B cell (primary cell): ENCODE data around the gene PNMA8C. TPM values are rescaled to one million over a fixed set of nuclear protein-coding genes. Genes with fewer than 3 reads are reported as not detected.

ENCODE experiments used
- ATAC-seq: fragments of 200-7000 bp; cut with Tn5 transposase; one replicate; pipeline ENCODE4 v1.10.0; 2021; ENCODE audit warnings: low read depth, mild to moderate bottlenecking, moderate number of reproducible peaks, moderate library complexity
- CTCF ChIA-PET: fragments of 350-600 bp; sonication (Branson Sonifier 250); formaldehyde crosslinking; loops from one replicate; lab custom pipeline; 2021; ENCODE audit warnings: antibody characterized with exemption, inconsistent platforms; lab: Charles Lee
- POLR2A ChIA-PET: fragments of 350-600 bp; sonication (Branson Sonifier 250); formaldehyde crosslinking; loops from one replicate; lab custom pipeline; 2021; ENCODE audit warnings: antibody characterized with exemption; lab: Charles Lee
- DNase-seq: peaks from one replicate; pipeline ENCODE4 v3.0.0; 2013
- H2AFZ ChIP-seq: 2 replicates; pipeline ENCODE4 v1.6.1; 2012; ENCODE audit warnings: mild to moderate bottlenecking, low read depth, low read length; ENCODE audit not compliant: insufficient read depth, poor library complexity, severe bottlenecking
- H3K27ac ChIP-seq, 2 donors: 1 replicate in 1 of 2; 2 replicates in 1 of 2; pipeline ENCODE4 v1.5.1; 2012 to 2013; ENCODE audit warnings: low read length in 2 of 2, mild to moderate bottlenecking in 2 of 2, moderate library complexity in 1 of 2
- H3K27me3 ChIP-seq, 4 experiments: fragments of 200-600 bp in 1 of 4; sonication (generic) in 1 of 4; replicated peaks in 1 of 4; 1 replicate in 2 of 4; 2 replicates in 2 of 4; pipeline versions ENCODE4 v1.6.1 to v1.7.0; 2013 to 2016; ENCODE audit warnings: low read length in 3 of 4, mild to moderate bottlenecking in 2 of 4, mixed read lengths in 1 of 4, moderate library complexity in 1 of 4; ENCODE audit not compliant: insufficient read depth in 4 of 4, control insufficient read depth in 3 of 4; ENCODE audit errors: control extremely low read depth in 1 of 4
- H3K36me3 ChIP-seq, 2 experiments: replicated peaks in 1 of 2; 1 replicate in 1 of 2; 2 replicates in 1 of 2; pipeline versions ENCODE4 v1.6.1 to v1.7.1; 2013; ENCODE audit warnings: low read length in 1 of 2; ENCODE audit not compliant: insufficient read depth in 2 of 2, control insufficient read depth in 1 of 2; ENCODE audit errors: control extremely low read depth in 1 of 2, extremely low read depth in 1 of 2
- H3K4me1 ChIP-seq, 2 donors: fragments of 200-600 bp in 1 of 2; sonication (generic) in 1 of 2; 1 replicate in 1 of 2; 2 replicates in 1 of 2; pipeline versions ENCODE4 v1.5.1 to v1.6.1; 2013 to 2017; ENCODE audit warnings: low read length in 2 of 2; ENCODE audit not compliant: control insufficient read depth in 2 of 2, insufficient read depth in 2 of 2
- H3K4me2 ChIP-seq: replicated peaks from 2 replicates; pipeline ENCODE3; 2012; ENCODE audit warnings: mild to moderate bottlenecking, low read depth, low read length; ENCODE audit not compliant: poor library complexity, severe bottlenecking
- H3K4me3 ChIP-seq, 5 experiments: fragments of 200-600 bp in 1 of 5; sonication (generic) in 1 of 5; 1 replicate in 3 of 5; 2 replicates in 2 of 5; pipeline versions ENCODE4 v1.5.1 to v1.7.0; 2011 to 2016; ENCODE audit warnings: low read length in 4 of 5, mild to moderate bottlenecking in 4 of 5, low read depth in 2 of 5, control low read depth in 1 of 5, moderate library complexity in 1 of 5; ENCODE audit not compliant: insufficient read depth in 1 of 5; ENCODE audit errors: control extremely low read depth in 1 of 5, extremely low read depth in 1 of 5
- H3K79me2 ChIP-seq: fragments of 200-600 bp; sonication (generic); one replicate; pipeline ENCODE4 v1.6.0; 2016; ENCODE audit warnings: low read length; ENCODE audit not compliant: control insufficient read depth, insufficient read depth
- H3K9ac ChIP-seq: fragments of 200-600 bp; sonication (generic); 2 replicates; pipeline ENCODE4 v1.6.1; 2017; ENCODE audit warnings: mild to moderate bottlenecking, low read length, moderate library complexity
- H3K9me3 ChIP-seq, 3 donors: one replicate each; pipeline versions ENCODE4 v1.6.1 to v1.7.1; 2013; ENCODE audit warnings: low read length in 2 of 3; ENCODE audit not compliant: control insufficient read depth in 2 of 3, insufficient read depth in 1 of 3; ENCODE audit errors: control extremely low read depth in 1 of 3
- H4K20me1 ChIP-seq: 2 replicates; pipeline ENCODE4 v1.6.0; 2012; ENCODE audit warnings: mild to moderate bottlenecking, low read length; ENCODE audit not compliant: insufficient read depth, control insufficient read depth, poor library complexity, severe bottlenecking
- H3K27ac Mint-ChIP-seq: one replicate; pipeline ENCODE4 v1.8.0; 2021; ENCODE audit warnings: mixed read lengths
- H3K27me3 Mint-ChIP-seq: one replicate; pipeline ENCODE4 v1.8.0; 2021; ENCODE audit warnings: mixed read lengths
- H3K4me1 Mint-ChIP-seq: one replicate; pipeline ENCODE4 v1.8.0; 2021; ENCODE audit warnings: mixed read lengths
- H3K4me3 Mint-ChIP-seq: one replicate; pipeline ENCODE4 v1.8.0; 2021; ENCODE audit warnings: mixed read lengths
- H3K9me3 Mint-ChIP-seq: one replicate; pipeline ENCODE4 v1.8.0; 2022; ENCODE audit warnings: mixed read lengths; ENCODE audit not compliant: insufficient read depth
- CTCF ChIP-seq: fragments of 200-600 bp; IDR thresholded peaks from one replicate; pipeline ENCODE4 v1.8.0; 2022; ENCODE audit warnings: antibody characterized with exemption, mild to moderate bottlenecking
- EZH2 ChIP-seq: IDR thresholded peaks from 2 replicates; pipeline ENCODE4 v1.6.1; 2012; ENCODE audit warnings: borderline replicate concordance, low read depth, mild to moderate bottlenecking, moderate library complexity, low read length; ENCODE audit not compliant: insufficient read depth, poor library complexity, severe bottlenecking
- WGBS: methylation state at CpG from one replicate; pipeline ENCODE4 v1.1.5; 2013; ENCODE audit warnings: missing lambda C conversion rate; ENCODE audit not compliant: insufficient coverage; 5-methylcytosine and 5-hydroxymethylcytosine counted together
- intact Hi-C: fragments of 100-400 bp; cut with micrococcal nuclease; formaldehyde crosslinking; loops from one replicate; pipeline ENCODE4 v1.10.0; 2022
- polyA plus RNA-seq: library from polyadenylated mRNA; depleted of rRNA; stranded (reverse); fragments of >200 nt; gene quantifications from 2 replicates; pipeline ENCODE4 v1.2.3, GENCODE V29; 2012
- total RNA-seq, 2 donors: library from RNA; stranded (reverse); fragments of 120-200 nt in 1 of 2; gene quantifications; 1 replicate in 1 of 2; 2 replicates in 1 of 2; pipeline versions ENCODE4 v1.2.3 to v1.2.4, GENCODE V29; 2013 to 2022

PNMA8C gene
- total and polyA plus RNA-seq, 2 donors (not counting 1 experiment from before 2014, with no cell fraction given), result not detected

GRCh38 chr19:46383171-46383815 lies 45.4 kb downstream of the PNMA8C start:
- Histone ChIP-seq H3K9ac (no peak overlapping the region), H3K4me3 (no peak overlapping the region), H3K79me2 (peaks cover 9% of the 10 kb centered on the region), H3K9me3 (no peaks in the 10 kb centered on the region), H3K27ac (no peak overlapping the region), H3K4me2 (no peak overlapping the region), H4K20me1 (peaks cover 3% of the 10 kb centered on the region), H2AFZ (no peak overlapping the region), H3K36me3 (peaks cover 0 to 76% of the 10 kb centered on the region in 2 experiments), H3K4me1 (no peaks in the 10 kb centered on the region), H3K27me3 (no peaks in the 10 kb centered on the region)
- WGBS, result 92% methylated on average over 21 of the region's 23 CpGs
- Mint-ChIP-seq H3K27ac (no peak overlapping the region), H3K4me1 (peaks cover 5% of the 10 kb centered on the region), H3K4me3 (no peak overlapping the region), H3K27me3 (no peaks in the 10 kb centered on the region), H3K9me3 (no peaks in the 10 kb centered on the region)
- POLR2A ChIA-PET, result no interaction called here
- CTCF ChIA-PET, result interaction anchor here (0.6 kb wide), 1 partner anchor 66 kb away, joined by 3 read pairs; no protein-coding TSS in a partner anchor
- ATAC-seq (no peak), DNase-seq (no peak)
- TF ChIP-seq CTCF, result no peak
- no peak for TF ChIP-seq EZH2
- intact Hi-C loops, result no loop called here

- no peak overlapping the region for H2AFZ ChIP-seq
- no peaks in the 10 kb centered on the region for H3K27me3 ChIP-seq
- TF ChIP-seq CTCF, result no peak
- no peak for TF ChIP-seq EZH2
- ATAC-seq, result no peak
- Mint-ChIP-seq H3K4me3 (no peak overlapping the region), H3K4me1 (peaks cover 5% of the 10 kb centered on the region), H3K27me3 (no peaks in the 10 kb centered on the region), H3K9me3 (no peaks in the 10 kb centered on the region), H3K27ac (no peak overlapping the region)
- peaks cover 14% of the 10 kb centered on the region for H3K79me2 ChIP-seq
- no peak overlapping the region for H3K4me3 ChIP-seq
- DNase-seq, result no peak
- WGBS, result 95% methylated on average over 11 of the region's 15 CpGs
- intact Hi-C loops, result no loop called here
- POLR2A ChIA-PET, result interaction anchor here (0.5 kb wide), 1 partner anchor 832 kb away, joined by 3 read pairs; no protein-coding TSS in a partner anchor
- no peaks in the 10 kb centered on the region for H3K4me1 ChIP-seq
- H4K20me1 ChIP-seq, result peaks cover 3% of the 10 kb centered on the region
- no peak overlapping the region for H3K27ac ChIP-seq
- CTCF ChIA-PET, result interaction anchor here (1.0 kb wide), 2 partner anchors 10 to 20 kb away, joined by 3 read pairs; no protein-coding TSS in a partner anchor
- H3K9me3 ChIP-seq, result no peaks in the 10 kb centered on the region
- peaks cover 0 to 72% of the 10 kb centered on the region in 2 experiments for H3K36me3 ChIP-seq
- H3K9ac ChIP-seq, result no peak overlapping the region
- no peak overlapping the region for H3K4me2 ChIP-seq
Measured at GRCh38 chr19:46381756-46382345, 46.9 kb downstream of the PNMA8C start.
